Activated CD8-positive, alpha-beta T cell treated with anti-CD3 and anti-CD28 coated beads for 36 hours (primary cell): ENCODE results near the gene LRBA. TPM values are rescaled to one million over a fixed set of nuclear protein-coding genes. Genes with fewer than 3 reads are reported as not detected.

ENCODE experiments used
- ATAC-seq: fragments of 200-7000 bp; cut with Tn5 transposase; one replicate; pipeline ENCODE4 v1.10.0; 2021; ENCODE audit warnings: mild to moderate bottlenecking, moderate library complexity
- CTCF ChIA-PET: fragments of 350-600 bp; sonication (Branson Sonifier 250); formaldehyde crosslinking; loops from one replicate; lab custom pipeline; 2021; ENCODE audit warnings: antibody characterized with exemption; lab: Charles Lee
- POLR2A ChIA-PET: fragments of 350-600 bp; sonication (Branson Sonifier 250); formaldehyde crosslinking; loops from one replicate; lab custom pipeline; 2021; ENCODE audit warnings: antibody characterized with exemption; lab: Charles Lee
- DNase-seq: peaks from one replicate; pipeline ENCODE4 v3.0.0-alpha.2; 2020
- H3K27ac Mint-ChIP-seq: one replicate; pipeline ENCODE4 v1.8.0; 2021; ENCODE audit warnings: mild to moderate bottlenecking, mixed read lengths
- H3K27me3 Mint-ChIP-seq: one replicate; pipeline ENCODE4 v1.8.0; 2021; ENCODE audit warnings: mixed read lengths
- H3K36me3 Mint-ChIP-seq: one replicate; pipeline ENCODE4 v1.8.0; 2021; ENCODE audit warnings: low read depth, mixed read lengths
- H3K4me1 Mint-ChIP-seq: one replicate; pipeline ENCODE4 v1.8.0; 2021; ENCODE audit warnings: low read depth, mixed read lengths
- H3K4me3 Mint-ChIP-seq: one replicate; pipeline ENCODE4 v1.8.0; 2021; ENCODE audit warnings: mild to moderate bottlenecking, moderate library complexity, mixed read lengths
- H3K9me3 Mint-ChIP-seq: one replicate; pipeline ENCODE4 v1.8.0; 2021; ENCODE audit warnings: mixed read lengths
- intact Hi-C: fragments of 100-400 bp; cut with micrococcal nuclease; formaldehyde crosslinking; loops from one replicate; pipeline ENCODE4 v1.10.0; 2022
- total RNA-seq, 2 experiments: library from RNA; stranded (reverse); gene quantifications; one replicate each; pipeline ENCODE4 v1.2.3, GENCODE V29; 2021
- TF ChIP-seq, protein P1 (sequence below): fragments of 200-600 bp; IDR thresholded peaks from one replicate; pipeline ENCODE4 v1.8.0; 2022; ENCODE audit warnings: antibody characterized with exemption, mild to moderate bottlenecking

The LRBA gene
- total RNA-seq, 2 experiments from 2014 or later = 48.1 to 52.5 TPM

DNA sequence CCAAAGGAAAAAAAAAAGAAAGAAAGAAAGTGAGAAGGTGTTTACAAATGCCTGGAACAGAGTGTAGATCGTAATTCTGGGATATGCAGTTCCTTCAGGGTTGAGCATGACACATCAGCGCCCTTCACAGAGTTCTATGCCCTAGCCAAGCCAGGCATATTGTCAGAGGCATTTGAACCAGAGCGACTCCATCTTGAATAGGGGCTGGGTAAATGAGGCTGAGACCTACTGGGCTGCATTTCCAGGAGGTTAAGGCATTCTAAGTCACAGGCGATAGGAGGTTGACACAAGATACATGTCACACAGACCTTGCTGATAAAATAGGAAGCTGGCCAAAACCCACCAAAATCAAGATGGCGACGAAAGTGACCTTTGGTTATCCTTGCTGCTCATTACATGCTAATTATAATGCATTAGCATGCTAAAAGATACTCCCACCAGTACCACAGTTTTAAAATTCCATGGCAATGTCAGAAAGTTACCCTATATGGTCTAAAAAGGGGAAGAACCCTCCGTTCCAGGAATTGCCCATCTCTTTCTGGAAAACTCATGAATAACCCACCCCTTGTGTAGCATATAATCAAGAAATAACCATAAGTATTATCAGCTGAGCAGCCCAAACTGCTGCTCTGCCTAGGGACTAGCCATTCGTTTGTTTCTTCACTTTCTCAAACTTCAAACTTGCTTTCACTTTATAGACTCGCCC is 23.5 kb upstream of the LRBA start:
- ATAC-seq (no peak), DNase-seq (no peak)
- CTCF ChIA-PET = no interaction called here
- H3K36me3 Mint-ChIP-seq = no peaks in the 10 kb centered on the region
- no peak overlapping the region for H3K27ac Mint-ChIP-seq
- intact Hi-C loops = no loop called here
- H3K4me1 Mint-ChIP-seq = peaks cover 6% of the 10 kb centered on the region
- POLR2A ChIA-PET = no interaction called here
- peaks cover 5% of the 10 kb centered on the region for H3K27me3 Mint-ChIP-seq
- H3K9me3 Mint-ChIP-seq = no peaks in the 10 kb centered on the region
- TF ChIP-seq, protein P1, sequence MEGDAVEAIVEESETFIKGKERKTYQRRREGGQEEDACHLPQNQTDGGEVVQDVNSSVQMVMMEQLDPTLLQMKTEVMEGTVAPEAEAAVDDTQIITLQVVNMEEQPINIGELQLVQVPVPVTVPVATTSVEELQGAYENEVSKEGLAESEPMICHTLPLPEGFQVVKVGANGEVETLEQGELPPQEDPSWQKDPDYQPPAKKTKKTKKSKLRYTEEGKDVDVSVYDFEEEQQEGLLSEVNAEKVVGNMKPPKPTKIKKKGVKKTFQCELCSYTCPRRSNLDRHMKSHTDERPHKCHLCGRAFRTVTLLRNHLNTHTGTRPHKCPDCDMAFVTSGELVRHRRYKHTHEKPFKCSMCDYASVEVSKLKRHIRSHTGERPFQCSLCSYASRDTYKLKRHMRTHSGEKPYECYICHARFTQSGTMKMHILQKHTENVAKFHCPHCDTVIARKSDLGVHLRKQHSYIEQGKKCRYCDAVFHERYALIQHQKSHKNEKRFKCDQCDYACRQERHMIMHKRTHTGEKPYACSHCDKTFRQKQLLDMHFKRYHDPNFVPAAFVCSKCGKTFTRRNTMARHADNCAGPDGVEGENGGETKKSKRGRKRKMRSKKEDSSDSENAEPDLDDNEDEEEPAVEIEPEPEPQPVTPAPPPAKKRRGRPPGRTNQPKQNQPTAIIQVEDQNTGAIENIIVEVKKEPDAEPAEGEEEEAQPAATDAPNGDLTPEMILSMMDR = no peak
- no peak overlapping the region for H3K4me3 Mint-ChIP-seq

DNA sequence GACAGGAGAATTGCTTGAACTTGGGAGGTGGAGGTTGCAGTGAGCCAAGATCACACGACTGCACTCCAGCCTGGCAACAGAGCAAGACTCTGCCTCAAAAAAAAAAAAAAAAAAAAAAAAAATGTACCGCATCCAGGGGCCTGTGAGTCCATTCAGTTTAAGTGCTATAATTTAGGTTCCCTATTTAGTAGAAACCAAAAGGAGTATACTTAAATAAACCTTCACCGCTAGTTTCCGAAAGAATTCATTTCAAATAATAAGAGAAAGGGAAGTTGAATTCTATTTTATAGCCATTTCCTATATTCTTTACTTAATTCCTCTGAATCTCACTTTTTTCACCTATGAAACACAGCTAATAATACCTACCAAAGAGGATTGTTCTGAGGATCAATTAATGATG is 20.8 kb upstream of the LRBA start:
- DNase-seq = no peak
- ChIA-PET CTCF (no interaction called here), POLR2A (no interaction called here)
- H3K36me3 Mint-ChIP-seq = no peaks in the 10 kb centered on the region
- no peak for ATAC-seq
- H3K27ac Mint-ChIP-seq = no peak overlapping the region
- no peak overlapping the region for H3K4me3 Mint-ChIP-seq
- no peaks in the 10 kb centered on the region for H3K9me3 Mint-ChIP-seq
- peaks cover 5% of the 10 kb centered on the region for H3K27me3 Mint-ChIP-seq
- intact Hi-C loops = no loop called here
- peaks cover 16% of the 10 kb centered on the region for H3K4me1 Mint-ChIP-seq
- TF ChIP-seq, protein P1 = no peak

DNA sequence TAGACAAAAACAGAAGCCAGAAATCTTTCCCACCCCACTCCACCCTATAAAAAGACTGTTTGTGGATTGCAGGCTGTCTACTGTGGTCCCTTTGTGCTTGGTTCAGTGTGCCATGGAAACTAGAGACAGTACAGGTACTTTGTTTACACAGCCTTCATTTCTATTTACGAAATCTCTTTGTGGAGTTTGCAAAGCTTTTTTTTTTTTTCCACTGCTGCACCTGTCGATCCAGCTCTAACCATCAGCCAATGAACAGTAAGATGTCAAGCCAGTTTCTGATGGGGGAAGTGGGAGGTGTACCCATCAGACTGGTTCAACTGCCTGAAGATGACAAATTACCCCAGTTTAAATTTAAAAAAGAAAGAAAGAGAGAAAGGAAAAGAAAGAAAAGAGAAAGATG is 20.2 kb upstream of the LRBA start:
- POLR2A ChIA-PET = no interaction called here
- TF ChIP-seq, protein P1 = no peak
- no peak for ATAC-seq
- Mint-ChIP-seq H3K9me3 (no peaks in the 10 kb centered on the region), H3K27me3 (peaks cover 5% of the 10 kb centered on the region), H3K27ac (no peak overlapping the region), H3K36me3 (no peaks in the 10 kb centered on the region), H3K4me1 (peaks cover 20% of the 10 kb centered on the region), H3K4me3 (no peak overlapping the region)
- no peak for DNase-seq
- intact Hi-C loops = no loop called here
- CTCF ChIA-PET = no interaction called here

DNA sequence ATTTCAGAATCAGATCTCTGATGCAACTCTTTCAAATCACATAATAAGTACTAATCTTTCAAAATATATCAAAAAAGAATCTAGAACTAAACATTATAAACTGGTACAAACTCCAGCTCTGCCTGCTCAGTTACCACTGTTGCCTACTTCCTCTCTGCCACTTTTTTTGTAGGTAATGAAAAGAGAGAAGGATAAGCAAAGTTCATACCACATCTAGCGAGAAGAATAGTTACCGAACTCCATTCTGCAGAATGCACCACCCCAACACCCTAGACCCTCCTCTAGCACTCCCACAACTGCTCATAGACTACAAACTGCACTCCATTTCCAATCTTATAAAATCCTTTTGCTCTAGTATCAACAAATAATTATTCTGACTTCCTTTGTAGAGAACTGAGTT is 19.7 kb upstream of the LRBA start:
- CTCF ChIA-PET = no interaction called here
- TF ChIP-seq, protein P1 = no peak
- POLR2A ChIA-PET = no interaction called here
- H3K27me3 Mint-ChIP-seq = peaks cover 5% of the 10 kb centered on the region
- ATAC-seq (no peak), DNase-seq (no peak)
- H3K36me3 Mint-ChIP-seq = no peaks in the 10 kb centered on the region
- intact Hi-C loops = no loop called here
- peaks cover 25% of the 10 kb centered on the region for H3K4me1 Mint-ChIP-seq
- H3K4me3 Mint-ChIP-seq = no peak overlapping the region
- peaks cover 2% of the 10 kb centered on the region for H3K9me3 Mint-ChIP-seq
- no peak overlapping the region for H3K27ac Mint-ChIP-seq

GRCh38 chr4:151031831-151032605 is 16.9 kb upstream of the LRBA start:
- intact Hi-C loops = loop anchor here (2.0 kb wide), 1 partner anchor 17 kb away; the partner anchor contains the start of gene LRBA
- H3K4me3 Mint-ChIP-seq = peak overlapping the region; percentile 70
- DNase-seq = peak; percentile 34
- peaks cover 2% of the 10 kb centered on the region for H3K9me3 Mint-ChIP-seq
- peaks cover 5% of the 10 kb centered on the region for H3K27me3 Mint-ChIP-seq
- H3K36me3 Mint-ChIP-seq = no peaks in the 10 kb centered on the region
- POLR2A ChIA-PET = interaction anchor here (0.7 to 1.5 kb wide), 8 partner anchors 15 to 68 kb away, joined by 3 to 6 read pairs (median 4); partner anchors contain the start of genes LRBA and RPS3A
- TF ChIP-seq, protein P1 = no peak
- CTCF ChIA-PET = interaction anchor here (0.6 kb wide), 1 partner anchor 15 kb away, joined by 3 read pairs; no protein-coding TSS in a partner anchor
- peak overlapping the region; percentile 93 for H3K27ac Mint-ChIP-seq
- H3K4me1 Mint-ChIP-seq = peaks cover 29% of the 10 kb centered on the region
- peak; percentile 65 for ATAC-seq
